Activated CD4-positive, alpha-beta T cell treated with anti-CD3 and anti-CD28 coated beads, Interleukin-2, Interleukin-6, amounts not matched to agents 100 ng/mL and 50 ng/mL, durations not matched to agents 16 hours and 8 hours (primary cell): Measurements from ENCODE around the gene MCM3.

Source experiments
- DNase-seq: peaks from one replicate; pipeline ENCODE4 v3.0.0-alpha.2; 2020

Gene MCM3

GRCh38 chr6:52284460-52285176, at the start of gene MCM3:
Gene MCM3 (minus strand): TSS chr6:52284742. CDS start chr6:52284674, 68 bp downstream.
- DNase-seq: peak; percentile 99

GRCh38 chr6:52333840-52334200, 49.3 kb upstream of the MCM3 start:
- peak; percentile 14 for DNase-seq

GRCh38 chr6:52331793-52332457, 47.4 kb upstream of the MCM3 start:
- DNase-seq: no peak

GRCh38 chr6:52330470-52330869, 45.9 kb upstream of the MCM3 start:
- DNase-seq: no peak

GRCh38 chr6:52328729-52329128, 44.2 kb upstream of the MCM3 start:
- no peak for DNase-seq

- DNase-seq: no peak
These were observed 43.7 kb upstream of the MCM3 start for GRCh38 chr6:52328303-52328662.

GRCh38 chr6:52326540-52327364, 42.2 kb upstream of the MCM3 start:
- DNase-seq: no peak

- no peak for DNase-seq
These were observed 41.3 kb upstream of the MCM3 start for GRCh38 chr6:52325695-52326471.

GRCh38 chr6:52324189-52324588, 39.6 kb upstream of the MCM3 start:
- no peak for DNase-seq

GRCh38 chr6:52317841-52318581, 33.5 kb upstream of the MCM3 start:
- DNase-seq: peak; percentile 66

GRCh38 chr6:52317211-52317610, 32.7 kb upstream of the MCM3 start:
- no peak for DNase-seq

GRCh38 chr6:52314752-52315151, 30.2 kb upstream of the MCM3 start:
- DNase-seq: no peak

GRCh38 chr6:52312461-52312860, 27.9 kb upstream of the MCM3 start:
- DNase-seq: no peak

- no peak for DNase-seq
These were observed 26.4 kb upstream of the MCM3 start for GRCh38 chr6:52310932-52311331.

- DNase-seq: peak; percentile 52
These were observed 23.4 kb upstream of the MCM3 start for GRCh38 chr6:52307900-52308372.

GRCh38 chr6:52306972-52307870, 22.7 kb upstream of the MCM3 start:
- no peak for DNase-seq

GRCh38 chr6:52305948-52306767, 21.6 kb upstream of the MCM3 start:
- peak; percentile 25 for DNase-seq

GRCh38 chr6:52305411-52305810, 20.9 kb upstream of the MCM3 start:
- no peak for DNase-seq

- DNase-seq: no peak
These were observed 20.4 kb upstream of the MCM3 start for GRCh38 chr6:52304983-52305390.

- no peak for DNase-seq
These were observed 18.6 kb upstream of the MCM3 start for GRCh38 chr6:52303178-52303577.
